ENCODE measurements around the gene BACE1-AS. TPM values are rescaled to one million over a fixed set of nuclear protein-coding genes. Genes with fewer than 3 reads are reported as not detected.

BACE1-AS gene
- total and polyA plus RNA-seq, 2 of the 8 experiments (the other 6 are each of a cell fraction or from before 2014, with no cell fraction given): 14.9 to 17.4 TPM

DNA sequence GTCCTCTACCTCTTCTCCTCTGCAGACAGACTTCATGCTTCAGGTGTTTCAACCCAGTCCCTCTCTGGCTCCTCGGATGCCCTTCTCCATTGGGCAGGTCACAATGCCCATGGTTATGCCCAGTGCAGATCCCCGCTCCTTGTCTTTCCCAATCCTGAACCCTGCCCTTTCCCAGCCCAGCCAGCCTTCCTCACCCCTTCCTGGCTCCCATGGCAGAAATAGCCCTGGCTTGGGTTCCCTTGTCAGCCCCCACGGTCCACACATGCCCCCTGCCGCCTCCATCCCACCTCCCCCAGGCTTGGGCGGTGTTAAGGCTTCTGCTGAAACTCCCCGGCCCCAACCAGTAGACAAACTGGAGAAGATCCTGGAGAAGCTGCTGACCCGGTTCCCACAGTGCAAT lies 9.3 kb upstream of the BACE1-AS start (continued):
- no peak for TF ChIP-seq CTBP2 (IDR thresholded peaks at IDR 0.05; ENCODE audit: borderline replicate concordance, insufficient read depth, insufficient read length, low read length)
- TF ChIP-seq RXRA (IDR thresholded peaks at IDR 0.05; ENCODE audit: insufficient read depth, low read depth, low read length): no peak
- TF ChIP-seq EP300 (IDR thresholded peaks at IDR 0.05; ENCODE audit: borderline replicate concordance in 1 of 2, low read depth in 2 of 2, low read length in 2 of 2): no peak
